ENCODE results near the gene OR2T10.
"Not testable (repeated sequence)": the region's sequence is repeated elsewhere in the genome, so short reads cannot be mapped to it uniquely, and the experiment has no call there.

Gene OR2T10, protein sequence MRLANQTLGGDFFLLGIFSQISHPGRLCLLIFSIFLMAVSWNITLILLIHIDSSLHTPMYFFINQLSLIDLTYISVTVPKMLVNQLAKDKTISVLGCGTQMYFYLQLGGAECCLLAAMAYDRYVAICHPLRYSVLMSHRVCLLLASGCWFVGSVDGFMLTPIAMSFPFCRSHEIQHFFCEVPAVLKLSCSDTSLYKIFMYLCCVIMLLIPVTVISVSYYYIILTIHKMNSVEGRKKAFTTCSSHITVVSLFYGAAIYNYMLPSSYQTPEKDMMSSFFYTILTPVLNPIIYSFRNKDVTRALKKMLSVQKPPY

DNA sequence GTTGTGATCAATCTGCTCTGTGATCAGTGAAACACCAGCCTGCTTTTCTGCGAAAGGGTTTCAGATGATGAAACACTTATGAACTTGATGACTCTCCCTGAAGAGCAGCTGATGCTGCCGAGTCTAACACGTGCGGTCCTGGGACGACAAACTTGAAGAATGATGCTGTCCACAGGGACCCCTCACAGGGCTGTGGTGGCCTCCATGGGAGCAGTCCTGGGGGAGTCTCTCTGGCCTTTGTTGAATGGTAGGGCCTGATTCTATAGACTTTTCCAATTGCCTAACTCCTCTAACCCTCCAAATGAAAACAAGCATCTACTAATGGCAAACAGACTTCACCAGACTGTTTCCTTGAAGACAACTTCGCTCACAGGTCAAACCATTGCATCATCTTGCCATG lies at the start of gene OR2T10:
Gene OR2T10 (minus strand): TSS at position 112 of the 400 bp plus-strand sequence. CDS start 3,932 bp downstream, outside the sequence.
- no peaks in the 10 kb centered on the region for H3K4me1 ChIP-seq (ENCODE audit: insufficient read depth, poor library complexity, severe bottlenecking)
- no peaks in the 10 kb centered on the region for H3K9me3 ChIP-seq (ENCODE audit: severe bottlenecking)
- no peak within 1 kb of the TSS for H3K27ac ChIP-seq (ENCODE audit: poor library complexity, severe bottlenecking)
- ATAC-seq (ENCODE audit: low read depth), result no peak
- TF ChIP-seq, protein P1, sequence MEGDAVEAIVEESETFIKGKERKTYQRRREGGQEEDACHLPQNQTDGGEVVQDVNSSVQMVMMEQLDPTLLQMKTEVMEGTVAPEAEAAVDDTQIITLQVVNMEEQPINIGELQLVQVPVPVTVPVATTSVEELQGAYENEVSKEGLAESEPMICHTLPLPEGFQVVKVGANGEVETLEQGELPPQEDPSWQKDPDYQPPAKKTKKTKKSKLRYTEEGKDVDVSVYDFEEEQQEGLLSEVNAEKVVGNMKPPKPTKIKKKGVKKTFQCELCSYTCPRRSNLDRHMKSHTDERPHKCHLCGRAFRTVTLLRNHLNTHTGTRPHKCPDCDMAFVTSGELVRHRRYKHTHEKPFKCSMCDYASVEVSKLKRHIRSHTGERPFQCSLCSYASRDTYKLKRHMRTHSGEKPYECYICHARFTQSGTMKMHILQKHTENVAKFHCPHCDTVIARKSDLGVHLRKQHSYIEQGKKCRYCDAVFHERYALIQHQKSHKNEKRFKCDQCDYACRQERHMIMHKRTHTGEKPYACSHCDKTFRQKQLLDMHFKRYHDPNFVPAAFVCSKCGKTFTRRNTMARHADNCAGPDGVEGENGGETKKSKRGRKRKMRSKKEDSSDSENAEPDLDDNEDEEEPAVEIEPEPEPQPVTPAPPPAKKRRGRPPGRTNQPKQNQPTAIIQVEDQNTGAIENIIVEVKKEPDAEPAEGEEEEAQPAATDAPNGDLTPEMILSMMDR (IDR thresholded peaks at IDR 0.05; ENCODE audit: poor library complexity, severe bottlenecking), result no peak
- H3K4me3 ChIP-seq (ENCODE audit: severe bottlenecking), result no peak within 1 kb of the TSS
- H3K27me3 ChIP-seq (ENCODE audit: insufficient read depth, poor library complexity, severe bottlenecking), result no peaks in the 10 kb centered on the region
- DNase-seq (ENCODE audit: low spot score), result no peak
- no peaks in the 10 kb centered on the region for H3K36me3 ChIP-seq (ENCODE audit: low read depth)

DNA sequence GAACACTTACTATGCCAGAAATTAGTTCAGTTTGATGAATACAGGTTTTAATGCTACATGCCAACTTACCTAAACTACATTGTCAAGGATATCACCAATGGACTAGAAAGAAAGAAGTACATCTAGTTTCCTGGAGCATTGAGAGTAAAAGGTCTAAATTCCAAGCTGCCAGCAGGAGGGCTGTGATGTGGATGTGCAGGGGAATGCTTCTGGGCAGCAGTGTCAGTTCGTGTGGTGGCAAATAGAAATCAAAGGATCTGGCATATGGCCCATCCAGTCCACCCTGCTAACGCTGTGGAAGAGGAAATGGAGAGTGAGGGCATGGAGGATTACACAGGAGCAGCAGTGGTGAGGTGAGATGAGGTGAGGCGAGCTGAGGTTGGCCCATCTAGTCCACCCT lies 47.7 kb upstream of the OR2T10 start, which contains the start of gene OR2T35:
Gene OR2T35 (minus strand): TSS at position 101 of the 400 bp plus-strand sequence. CDS start 6,020 bp downstream, outside the sequence.
- H3K27ac ChIP-seq (ENCODE audit: poor library complexity, severe bottlenecking); H3K4me1 ChIP-seq (ENCODE audit: insufficient read depth, poor library complexity, severe bottlenecking); H3K4me3 ChIP-seq (ENCODE audit: severe bottlenecking); ATAC-seq (ENCODE audit: low read depth); H3K27me3 ChIP-seq (ENCODE audit: insufficient read depth, poor library complexity, severe bottlenecking); H3K9me3 ChIP-seq (ENCODE audit: severe bottlenecking); DNase-seq (ENCODE audit: low spot score); H3K36me3 ChIP-seq (ENCODE audit: low read depth): not testable (repeated sequence)

DNA sequence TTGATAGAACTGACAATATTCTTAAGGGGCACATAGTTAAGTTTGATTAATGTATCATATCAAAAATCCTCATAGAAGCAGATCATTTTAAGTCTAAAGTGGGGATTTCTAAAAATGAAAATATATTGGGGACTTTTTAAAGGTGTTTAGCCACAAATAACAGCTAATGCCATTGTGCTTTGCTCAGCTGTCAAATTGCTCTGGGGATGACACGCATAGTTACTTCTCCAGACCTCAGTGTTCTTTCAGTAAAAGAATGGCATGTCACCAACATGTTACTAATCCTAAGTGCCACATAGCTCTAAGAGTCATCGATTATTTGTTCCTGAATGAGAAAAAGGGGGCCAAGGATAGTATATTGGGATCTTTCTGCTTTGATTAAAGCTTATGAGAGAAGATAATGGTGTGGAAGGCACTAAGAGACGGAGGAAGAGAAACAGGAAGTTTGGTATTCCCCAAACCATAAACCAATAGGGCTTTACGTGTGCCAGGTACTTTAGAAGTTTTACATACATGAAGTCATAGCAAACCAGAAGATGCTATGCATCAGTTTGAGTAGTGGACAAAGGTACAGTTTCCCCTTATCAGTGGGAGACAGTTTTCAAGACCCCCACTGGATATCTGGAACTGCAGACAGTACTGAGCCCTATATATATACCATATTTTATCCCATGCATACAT lies 45.6 kb upstream of the OR2T10 start:
- ATAC-seq (ENCODE audit: low read depth); H3K36me3 ChIP-seq (ENCODE audit: low read depth); H3K9me3 ChIP-seq (ENCODE audit: severe bottlenecking); H3K27ac ChIP-seq (ENCODE audit: poor library complexity, severe bottlenecking); H3K4me1 ChIP-seq (ENCODE audit: insufficient read depth, poor library complexity, severe bottlenecking); H3K27me3 ChIP-seq (ENCODE audit: insufficient read depth, poor library complexity, severe bottlenecking); H3K4me3 ChIP-seq (ENCODE audit: severe bottlenecking); DNase-seq (ENCODE audit: low spot score): not testable (repeated sequence)

DNA sequence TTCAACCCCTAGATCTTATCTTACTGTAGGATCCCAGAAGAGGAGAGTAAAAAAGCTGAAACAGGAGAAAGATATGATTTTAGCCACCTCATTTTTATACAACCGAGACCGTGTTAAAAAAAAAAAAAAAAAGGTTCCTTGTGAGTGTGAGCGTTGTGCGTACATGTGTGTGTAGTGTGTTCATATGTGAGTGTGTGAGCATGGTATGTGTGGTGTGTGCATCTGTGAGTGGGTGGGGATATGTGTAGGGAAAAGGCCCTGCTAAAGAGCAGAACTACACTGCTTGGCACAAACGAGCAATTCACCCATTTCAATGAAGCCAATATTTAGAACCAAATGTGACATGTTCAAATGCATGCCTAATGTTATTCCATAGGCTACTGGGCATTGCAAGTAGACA lies 44.1 kb upstream of the OR2T10 start:
- not testable (repeated sequence) for ATAC-seq (ENCODE audit: low read depth)

DNA sequence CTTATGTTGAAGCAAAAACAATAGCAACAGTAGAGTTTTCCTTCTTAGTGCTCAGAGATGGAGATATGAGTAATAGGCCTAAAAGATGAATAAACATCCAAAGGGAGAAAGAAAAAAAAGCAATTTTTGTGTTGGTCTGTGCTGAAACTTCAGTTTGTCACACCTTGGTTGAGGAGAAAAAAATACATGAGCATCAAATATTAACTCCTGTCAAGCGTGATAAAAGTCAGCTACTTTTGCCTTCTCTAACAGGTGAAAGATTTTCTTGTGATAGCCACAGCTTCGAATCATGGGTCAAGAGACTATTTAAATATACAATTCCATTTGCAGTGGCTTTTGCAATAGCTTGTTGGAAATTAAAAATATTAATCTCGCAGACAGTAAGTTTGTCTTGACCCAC lies 43.4 kb upstream of the OR2T10 start:
- H3K4me1 ChIP-seq (ENCODE audit: insufficient read depth, poor library complexity, severe bottlenecking); H3K27ac ChIP-seq (ENCODE audit: poor library complexity, severe bottlenecking); H3K4me3 ChIP-seq (ENCODE audit: severe bottlenecking); H3K27me3 ChIP-seq (ENCODE audit: insufficient read depth, poor library complexity, severe bottlenecking); H3K9me3 ChIP-seq (ENCODE audit: severe bottlenecking); ATAC-seq (ENCODE audit: low read depth); H3K36me3 ChIP-seq (ENCODE audit: low read depth); DNase-seq (ENCODE audit: low spot score): not testable (repeated sequence)

More for the DNA sequence above, 44.1 kb upstream of the OR2T10 start:
- H3K9me3 ChIP-seq (ENCODE audit: severe bottlenecking); H3K27ac ChIP-seq (ENCODE audit: poor library complexity, severe bottlenecking); H3K36me3 ChIP-seq (ENCODE audit: low read depth); DNase-seq (ENCODE audit: low spot score); H3K27me3 ChIP-seq (ENCODE audit: insufficient read depth, poor library complexity, severe bottlenecking); H3K4me3 ChIP-seq (ENCODE audit: severe bottlenecking); H3K4me1 ChIP-seq (ENCODE audit: insufficient read depth, poor library complexity, severe bottlenecking): not testable (repeated sequence)

DNA sequence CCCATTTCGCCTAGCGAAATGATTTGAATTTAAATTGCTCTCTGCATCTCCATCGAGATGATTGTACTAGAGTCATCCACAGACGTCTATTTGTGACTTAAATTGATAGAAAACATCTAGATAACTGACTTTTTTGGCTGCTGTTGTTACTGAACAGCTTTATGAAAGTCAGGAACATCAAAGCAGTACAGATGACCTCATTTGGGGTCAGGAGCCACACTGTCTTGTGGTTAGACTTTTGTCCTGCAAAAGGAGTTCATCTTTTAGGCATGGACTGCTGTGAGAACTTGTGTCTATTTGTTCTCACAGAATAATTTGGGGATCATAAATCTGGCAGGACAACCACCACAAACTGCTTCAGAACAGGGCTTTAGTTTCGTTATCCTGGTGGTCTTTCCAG lies 42.2 kb upstream of the OR2T10 start:
- H3K36me3 ChIP-seq (ENCODE audit: low read depth); H3K9me3 ChIP-seq (ENCODE audit: severe bottlenecking); ATAC-seq (ENCODE audit: low read depth); H3K4me1 ChIP-seq (ENCODE audit: insufficient read depth, poor library complexity, severe bottlenecking); H3K27me3 ChIP-seq (ENCODE audit: insufficient read depth, poor library complexity, severe bottlenecking); H3K4me3 ChIP-seq (ENCODE audit: severe bottlenecking); DNase-seq (ENCODE audit: low spot score); H3K27ac ChIP-seq (ENCODE audit: poor library complexity, severe bottlenecking): not testable (repeated sequence)

DNA sequence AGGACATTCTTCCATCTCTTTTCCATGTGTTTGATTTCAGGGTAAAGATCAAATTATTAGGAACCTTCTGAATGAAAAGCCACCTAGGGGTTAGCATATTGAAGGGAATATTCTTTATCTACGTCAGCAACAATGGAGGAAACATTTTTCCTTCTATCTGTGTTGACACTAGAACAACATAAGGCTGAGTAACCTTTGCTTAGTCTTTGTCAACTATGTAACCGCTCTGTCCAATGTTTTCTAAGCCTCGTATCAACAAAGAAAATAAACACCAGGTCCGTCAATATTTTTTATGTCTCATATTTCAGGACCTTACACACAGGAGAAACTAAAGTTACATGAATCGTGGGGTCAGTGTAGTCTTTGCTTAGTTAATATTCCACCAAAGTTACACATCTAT lies 39.1 kb upstream of the OR2T10 start:
- not testable (repeated sequence) for H3K4me1 ChIP-seq (ENCODE audit: insufficient read depth, poor library complexity, severe bottlenecking); H3K27ac ChIP-seq (ENCODE audit: poor library complexity, severe bottlenecking); ATAC-seq (ENCODE audit: low read depth)

DNA sequence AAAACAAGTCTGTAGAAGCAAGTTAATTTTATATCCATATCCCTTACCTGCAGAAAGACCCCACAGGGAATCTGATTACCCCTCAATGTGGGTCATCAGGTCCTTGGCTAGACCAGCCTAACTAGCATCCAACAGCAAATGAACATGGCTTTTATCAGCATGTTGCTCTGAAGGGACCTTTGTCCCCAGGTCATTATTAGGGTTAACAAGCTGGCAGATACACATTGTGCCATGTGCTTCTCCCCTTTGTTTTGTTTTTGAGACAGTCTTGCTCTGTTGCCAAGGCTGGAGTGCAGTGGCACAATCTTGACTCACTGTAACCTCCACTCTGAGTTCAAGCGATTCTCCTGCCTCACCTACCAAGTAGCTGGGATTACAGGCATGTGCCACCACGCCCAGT lies 37.5 kb upstream of the OR2T10 start, which contains the start of gene OR2T11:
Gene OR2T11 (minus strand): TSS at position 101 of the 400 bp plus-strand sequence. CDS start 7,963 bp downstream, outside the sequence.
- not testable (repeated sequence) for H3K36me3 ChIP-seq (ENCODE audit: low read depth)

More for the DNA sequence above, 39.1 kb upstream of the OR2T10 start:
- H3K36me3 ChIP-seq (ENCODE audit: low read depth); H3K4me3 ChIP-seq (ENCODE audit: severe bottlenecking); H3K27me3 ChIP-seq (ENCODE audit: insufficient read depth, poor library complexity, severe bottlenecking); DNase-seq (ENCODE audit: low spot score); H3K9me3 ChIP-seq (ENCODE audit: severe bottlenecking): not testable (repeated sequence)

More for the DNA sequence above, 37.5 kb upstream of the OR2T10 start, which contains the start of gene OR2T11:
- H3K27ac ChIP-seq (ENCODE audit: poor library complexity, severe bottlenecking); ATAC-seq (ENCODE audit: low read depth); H3K9me3 ChIP-seq (ENCODE audit: severe bottlenecking); H3K27me3 ChIP-seq (ENCODE audit: insufficient read depth, poor library complexity, severe bottlenecking); DNase-seq (ENCODE audit: low spot score); H3K4me1 ChIP-seq (ENCODE audit: insufficient read depth, poor library complexity, severe bottlenecking); H3K4me3 ChIP-seq (ENCODE audit: severe bottlenecking): not testable (repeated sequence)

Measured in RWPE2 (cell line).